Right atrium auricular region (tissue), 2 donors: ENCODE results near the gene LDLRAD3. TPM values are rescaled to one million over a fixed set of nuclear protein-coding genes. Genes with fewer than 3 reads are reported as not detected.

Experiments
- DNase-seq: peaks from one replicate; pipeline ENCODE4 v3.0.0-alpha.2; 2019; ENCODE audit warnings: low spot score
- H3K27ac ChIP-seq, 2 donors: fragments of 200-600 bp; sonication (generic); 1 replicate in 1 of 2; 2 replicates in 1 of 2; pipeline ENCODE4 v1.5.1; 2016 to 2019
- H3K27me3 ChIP-seq, 2 donors: fragments of 200-600 bp; sonication (generic); one replicate each; pipeline versions ENCODE4 v1.5.1 to v1.6.0; 2017 to 2019
- H3K36me3 ChIP-seq: fragments of 200-600 bp; sonication (generic); one replicate; pipeline ENCODE4 v1.5.1; 2016
- H3K4me1 ChIP-seq, 2 donors: fragments of 200-600 bp; sonication (generic); one replicate each; pipeline versions ENCODE4 v1.5.1 to v1.6.0; 2017 to 2019
- H3K4me3 ChIP-seq, 2 donors: fragments of 200-600 bp; sonication (generic); 1 replicate in 1 of 2; 2 replicates in 1 of 2; pipeline ENCODE4 v1.5.1; 2017 to 2019; ENCODE audit warnings: mild to moderate bottlenecking in 1 of 2, moderate library complexity in 1 of 2
- H3K9me3 ChIP-seq, 2 donors: fragments of 200-600 bp; sonication (generic); one replicate each; pipeline ENCODE4 v1.5.1; 2019
- CTCF ChIP-seq, 2 donors: fragments of 200-600 bp; sonication (generic); IDR thresholded peaks; one replicate each; pipeline ENCODE4 v1.5.1; 2019; ENCODE audit warnings: antibody characterized with exemption in 2 of 2
- total RNA-seq, 2 donors: library from RNA; depleted of rRNA; stranded (reverse); fragments of >200 nt; gene quantifications; one replicate each; pipeline ENCODE4 v1.1.0, GENCODE V29; 2016

The LDLRAD3 gene
- total RNA-seq, 2 donors from 2014 or later, result 3.6 to 7.0 TPM

- Histone ChIP-seq H3K4me3 (no peak overlapping the region), H3K27ac (no peak overlapping the region), H3K4me1 (no peaks in the 10 kb centered on the region), H3K9me3 (peaks cover 0 to 22% of the 10 kb centered on the region in 2 donors), H3K27me3 (no peaks in the 10 kb centered on the region), H3K36me3 (no peaks in the 10 kb centered on the region)
- TF ChIP-seq CTCF (IDR thresholded peaks at IDR 0.05), result no peak
- DNase-seq, result no peak
Measured at GRCh38 chr11:36114095-36114494, 170.2 kb downstream of the LDLRAD3 start.

GRCh38 chr11:36115378-36115801 lies 171.5 kb downstream of the LDLRAD3 start:
- Histone ChIP-seq H3K27me3 (no peaks in the 10 kb centered on the region), H3K4me1 (no peaks in the 10 kb centered on the region), H3K9me3 (peaks cover 0 to 22% of the 10 kb centered on the region in 2 donors), H3K27ac (no peak overlapping the region), H3K4me3 (no peak overlapping the region), H3K36me3 (no peaks in the 10 kb centered on the region)
- DNase-seq, result no peak
- no peak for TF ChIP-seq CTCF (IDR thresholded peaks at IDR 0.05)

- no peaks in the 10 kb centered on the region for H3K36me3 ChIP-seq
- peaks cover 0 to 22% of the 10 kb centered on the region in 2 donors for H3K9me3 ChIP-seq
- no peak for DNase-seq
- no peaks in the 10 kb centered on the region for H3K27me3 ChIP-seq
- no peak overlapping the region for H3K4me3 ChIP-seq
- no peak overlapping the region for H3K27ac ChIP-seq
- H3K4me1 ChIP-seq, result no peaks in the 10 kb centered on the region
- no peak for TF ChIP-seq CTCF (IDR thresholded peaks at IDR 0.05)
Measured at GRCh38 chr11:36116161-36116560, 172.3 kb downstream of the LDLRAD3 start.

GRCh38 chr11:36118084-36118483 lies 174.2 kb downstream of the LDLRAD3 start:
- Histone ChIP-seq H3K4me1 (no peaks in the 10 kb centered on the region), H3K27me3 (no peaks in the 10 kb centered on the region), H3K27ac (no peak overlapping the region), H3K4me3 (no peak overlapping the region), H3K36me3 (no peaks in the 10 kb centered on the region), H3K9me3 (peaks cover 0 to 18% of the 10 kb centered on the region in 2 donors)
- DNase-seq, result no peak
- TF ChIP-seq CTCF (IDR thresholded peaks at IDR 0.05), result no peak

GRCh38 chr11:36119300-36119699 lies 175.4 kb downstream of the LDLRAD3 start:
- TF ChIP-seq CTCF (IDR thresholded peaks at IDR 0.05), result no peak
- no peak for DNase-seq
- Histone ChIP-seq H3K4me1 (no peaks in the 10 kb centered on the region), H3K36me3 (no peaks in the 10 kb centered on the region), H3K4me3 (no peak overlapping the region), H3K9me3 (peaks cover 0 to 7% of the 10 kb centered on the region in 2 donors), H3K27ac (no peak overlapping the region), H3K27me3 (no peaks in the 10 kb centered on the region)

- no peaks in the 10 kb centered on the region for H3K9me3 ChIP-seq
- DNase-seq, result no peak
- H3K4me1 ChIP-seq, result no peaks in the 10 kb centered on the region
- no peak overlapping the region for H3K4me3 ChIP-seq
- TF ChIP-seq CTCF (IDR thresholded peaks at IDR 0.05), result no peak
- no peaks in the 10 kb centered on the region for H3K36me3 ChIP-seq
- no peak overlapping the region for H3K27ac ChIP-seq
- H3K27me3 ChIP-seq, result no peaks in the 10 kb centered on the region
Measured at GRCh38 chr11:36121054-36121453, 177.2 kb downstream of the LDLRAD3 start.
